ENCODE measurements around the gene OAS2. TPM values are rescaled to one million over a fixed set of nuclear protein-coding genes. Genes with fewer than 3 reads are reported as not detected.

The OAS2 gene
- total RNA-seq, 4 donors from 2014 or later = 1.2 to 4.2 (median 3.2) TPM

GRCh38 chr12:112939761-112940381 lies 38.4 kb upstream of the OAS2 start:
- TF ChIP-seq POLR2AphosphoS5 (IDR thresholded peaks at IDR 0.05) (no peak), CTCF (IDR thresholded peaks at IDR 0.05) (no peak), POLR2A (IDR thresholded peaks at IDR 0.05) (no peak), EP300 (IDR thresholded peaks at IDR 0.05) (no peak)
- Histone ChIP-seq H3K4me3 (no peak overlapping the region), H3K4me1 (peaks cover 38% of the 10 kb centered on the region), H3K36me3 (peaks cover 7% of the 10 kb centered on the region), H3K27ac (no peak overlapping the region), H3K27me3 (no peaks in the 10 kb centered on the region), H3K9me3 (no peaks in the 10 kb centered on the region)
- DNase-seq (ENCODE audit: low spot score in 2 of 2) = no peak
- WGBS = 45% methylated on average over 7 of the region's 7 CpGs

DNA sequence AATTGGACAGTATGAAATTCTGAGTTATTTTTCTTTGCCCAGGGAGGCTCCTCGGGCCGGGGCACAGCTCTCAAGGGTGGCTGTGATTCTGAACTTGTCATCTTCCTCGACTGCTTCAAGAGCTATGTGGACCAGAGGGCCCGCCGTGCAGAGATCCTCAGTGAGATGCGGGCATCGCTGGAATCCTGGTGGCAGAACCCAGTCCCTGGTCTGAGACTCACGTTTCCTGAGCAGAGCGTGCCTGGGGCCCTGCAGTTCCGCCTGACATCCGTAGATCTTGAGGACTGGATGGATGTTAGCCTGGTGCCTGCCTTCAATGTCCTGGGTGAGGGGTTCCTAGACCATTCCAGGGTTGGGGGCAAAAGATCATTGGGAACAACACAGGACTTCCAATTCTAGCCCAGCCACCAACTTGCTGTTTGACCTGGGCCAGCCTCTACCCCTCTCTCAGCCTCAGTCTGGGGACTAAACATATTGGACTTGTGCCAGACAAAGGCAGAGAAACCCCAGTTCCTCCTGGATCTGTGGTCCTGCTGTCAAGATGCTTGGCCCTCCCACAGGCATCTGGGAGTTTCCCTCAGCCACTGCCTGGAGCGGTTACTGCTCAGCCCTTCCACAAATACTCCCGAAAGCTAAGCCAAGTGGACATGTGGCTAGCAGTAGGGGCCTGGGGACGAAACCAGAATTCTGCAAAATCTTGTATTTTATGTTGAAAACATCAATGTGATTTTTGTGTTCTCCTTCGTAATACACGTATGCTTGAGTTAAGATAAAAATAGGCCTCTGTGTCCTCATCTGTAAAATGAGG lies 36.6 kb upstream of the OAS2 start:
- no peak for DNase-seq (ENCODE audit: low spot score in 2 of 2)
- Histone ChIP-seq H3K9me3 (no peaks in the 10 kb centered on the region), H3K4me3 (no peak overlapping the region), H3K27me3 (no peaks in the 10 kb centered on the region), H3K27ac (no peak overlapping the region), H3K36me3 (peaks cover 8% of the 10 kb centered on the region), H3K4me1 (peaks cover 33% of the 10 kb centered on the region)
- WGBS = 88% methylated on average over 16 of the region's 16 CpGs
- TF ChIP-seq POLR2A (IDR thresholded peaks at IDR 0.05) (no peak), CTCF (IDR thresholded peaks at IDR 0.05) (no peak), POLR2AphosphoS5 (IDR thresholded peaks at IDR 0.05) (no peak), EP300 (IDR thresholded peaks at IDR 0.05) (no peak)

DNA sequence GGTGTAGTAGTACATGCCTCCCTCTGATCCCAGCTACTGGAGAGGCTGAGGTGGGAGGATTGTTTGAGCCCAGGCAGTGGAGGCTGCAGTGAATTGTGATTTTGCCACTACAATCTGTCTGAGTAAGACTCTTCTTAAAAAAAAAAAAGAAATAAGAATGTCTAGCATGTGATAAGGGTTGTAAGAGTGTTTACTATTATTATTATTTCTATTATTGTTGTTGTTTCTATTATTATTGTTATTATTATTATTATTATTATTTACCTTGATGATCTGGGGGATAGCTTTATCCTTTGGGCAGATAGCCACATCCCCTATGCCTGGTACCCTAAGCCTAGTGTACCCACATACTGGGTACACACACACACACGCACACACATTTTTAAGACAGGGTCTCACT lies 35.7 kb upstream of the OAS2 start:
- Histone ChIP-seq H3K4me1 (peaks cover 25% of the 10 kb centered on the region), H3K9me3 (no peaks in the 10 kb centered on the region), H3K36me3 (peaks cover 8% of the 10 kb centered on the region), H3K4me3 (no peak overlapping the region), H3K27me3 (no peaks in the 10 kb centered on the region), H3K27ac (no peak overlapping the region)
- TF ChIP-seq POLR2A (IDR thresholded peaks at IDR 0.05) = no peak
- TF ChIP-seq EP300 (IDR thresholded peaks at IDR 0.05) = no peak
- TF ChIP-seq CTCF (IDR thresholded peaks at IDR 0.05) = no peak
- no peak for TF ChIP-seq POLR2AphosphoS5 (IDR thresholded peaks at IDR 0.05)
- DNase-seq (ENCODE audit: low spot score in 2 of 2) = no peak
- 95% methylated on average over 1 of the region's 1 CpG for WGBS

DNA sequence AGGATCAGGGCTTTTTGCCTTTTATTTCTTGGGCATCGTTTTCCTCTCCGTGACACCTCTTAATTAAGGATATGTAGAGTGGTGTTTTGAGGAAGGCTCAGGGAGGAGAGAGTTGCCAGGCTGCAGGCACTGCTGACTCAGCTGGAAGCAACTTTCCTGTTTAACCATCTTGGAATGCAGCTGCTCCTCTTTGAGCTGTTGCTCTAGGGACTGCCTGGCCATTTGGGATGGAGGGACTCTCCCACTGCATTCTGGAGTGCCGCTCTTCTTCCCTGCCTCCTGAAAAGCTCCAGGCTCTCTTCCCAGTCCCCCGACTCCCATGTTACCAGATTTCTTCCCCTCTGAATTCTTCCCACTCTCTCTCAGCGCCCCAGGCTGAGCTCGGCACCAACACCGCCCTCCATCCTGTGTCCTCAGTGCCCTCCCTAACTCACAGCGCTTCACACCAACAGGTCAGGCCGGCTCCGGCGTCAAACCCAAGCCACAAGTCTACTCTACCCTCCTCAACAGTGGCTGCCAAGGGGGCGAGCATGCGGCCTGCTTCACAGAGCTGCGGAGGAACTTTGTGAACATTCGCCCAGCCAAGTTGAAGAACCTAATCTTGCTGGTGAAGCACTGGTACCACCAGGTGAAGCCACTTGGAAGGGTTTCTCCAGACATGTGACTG lies 34.2 kb upstream of the OAS2 start:
- no peak for TF ChIP-seq EP300 (IDR thresholded peaks at IDR 0.05)
- TF ChIP-seq POLR2AphosphoS5 (IDR thresholded peaks at IDR 0.05) = no peak
- TF ChIP-seq POLR2A (IDR thresholded peaks at IDR 0.05) = no peak
- no peak for TF ChIP-seq CTCF (IDR thresholded peaks at IDR 0.05)
- H3K27ac ChIP-seq = no peak overlapping the region
- no peaks in the 10 kb centered on the region for H3K9me3 ChIP-seq
- H3K27me3 ChIP-seq = no peaks in the 10 kb centered on the region
- H3K4me3 ChIP-seq = no peak overlapping the region
- H3K4me1 ChIP-seq = peaks cover 14% of the 10 kb centered on the region
- no peak for DNase-seq (ENCODE audit: low spot score in 2 of 2)
- WGBS = 93% methylated on average over 15 of the region's 15 CpGs
- H3K36me3 ChIP-seq = peaks cover 16% of the 10 kb centered on the region

GRCh38 chr12:112945515-112945914 lies 32.8 kb upstream of the OAS2 start:
- H3K9me3 ChIP-seq = no peaks in the 10 kb centered on the region
- TF ChIP-seq CTCF (IDR thresholded peaks at IDR 0.05) = no peak
- no peak overlapping the region for H3K4me3 ChIP-seq
- no peaks in the 10 kb centered on the region for H3K4me1 ChIP-seq
- DNase-seq (ENCODE audit: low spot score in 2 of 2) = no peak
- 94% methylated on average over 4 of the region's 4 CpGs for WGBS
- peaks cover 27% of the 10 kb centered on the region for H3K36me3 ChIP-seq
- H3K27me3 ChIP-seq = no peaks in the 10 kb centered on the region
- no peak overlapping the region for H3K27ac ChIP-seq

Measured in suprapubic skin (tissue), 4 donors.